Astrocyte of the cerebellum (primary cell): ENCODE results near the gene NPDC1.

Source experiments
- DNase-seq: peaks from one replicate; pipeline ENCODE4 v3.0.0-alpha.2; 2011; ENCODE audit warnings: low read depth
- H3K4me3 ChIP-seq: 2 replicates; pipeline ENCODE4 v1.5.1; 2011; ENCODE audit warnings: mild to moderate bottlenecking, low read depth, low read length, moderate library complexity
- CTCF ChIP-seq: IDR thresholded peaks from 2 replicates; pipeline ENCODE4 v1.5.1; 2012; ENCODE audit warnings: low read length, low read depth, moderate library complexity, mild to moderate bottlenecking; ENCODE audit errors: missing control alignments
- in situ Hi-C: cut with HindIII; loops from 2 replicates; pipeline ENCODE4 v1.10.0; 2017; ENCODE audit warnings: low sequenced_read_pairs

The NPDC1 gene

GRCh38 chr9:137051145-137051724, 5.3 kb upstream of the NPDC1 start:
- no peak for TF ChIP-seq CTCF
- no peak for DNase-seq
- in situ Hi-C loops = no loop called here
- H3K4me3 ChIP-seq = no peak overlapping the region

DNA sequence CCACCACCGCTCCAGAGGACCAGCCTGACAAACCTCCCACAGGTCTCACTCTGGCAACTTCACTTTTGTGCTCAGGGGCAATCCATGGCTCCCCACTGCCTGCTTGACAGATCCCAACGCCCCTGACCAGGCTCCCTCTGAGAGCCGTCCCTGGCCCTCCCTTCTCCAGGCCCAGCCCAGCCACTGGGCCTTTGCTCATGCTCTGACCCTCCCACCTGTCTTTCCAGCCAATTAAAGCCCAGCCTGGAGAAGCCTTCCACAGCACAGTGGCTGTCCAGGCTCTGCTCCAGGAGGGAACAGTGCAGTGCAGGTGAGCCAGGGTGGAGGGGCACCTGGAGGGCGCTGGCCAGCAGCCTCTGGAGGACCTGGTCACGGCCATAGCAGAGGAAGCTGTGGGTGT, 4.6 kb upstream of the NPDC1 start:
- no peak overlapping the region for H3K4me3 ChIP-seq
- in situ Hi-C loops = no loop called here
- TF ChIP-seq CTCF = no peak
- no peak for DNase-seq

- in situ Hi-C loops = loop anchor here (25.0 kb wide), 1 partner anchor 262 kb away; the partner anchor contains the start of genes CCDC183 and TMEM141
- H3K4me3 ChIP-seq = no peak overlapping the region
- no peak for DNase-seq
- peak; percentile 47 for TF ChIP-seq CTCF
Measured at GRCh38 chr9:137049544-137050449, 3.8 kb upstream of the NPDC1 start.

DNA sequence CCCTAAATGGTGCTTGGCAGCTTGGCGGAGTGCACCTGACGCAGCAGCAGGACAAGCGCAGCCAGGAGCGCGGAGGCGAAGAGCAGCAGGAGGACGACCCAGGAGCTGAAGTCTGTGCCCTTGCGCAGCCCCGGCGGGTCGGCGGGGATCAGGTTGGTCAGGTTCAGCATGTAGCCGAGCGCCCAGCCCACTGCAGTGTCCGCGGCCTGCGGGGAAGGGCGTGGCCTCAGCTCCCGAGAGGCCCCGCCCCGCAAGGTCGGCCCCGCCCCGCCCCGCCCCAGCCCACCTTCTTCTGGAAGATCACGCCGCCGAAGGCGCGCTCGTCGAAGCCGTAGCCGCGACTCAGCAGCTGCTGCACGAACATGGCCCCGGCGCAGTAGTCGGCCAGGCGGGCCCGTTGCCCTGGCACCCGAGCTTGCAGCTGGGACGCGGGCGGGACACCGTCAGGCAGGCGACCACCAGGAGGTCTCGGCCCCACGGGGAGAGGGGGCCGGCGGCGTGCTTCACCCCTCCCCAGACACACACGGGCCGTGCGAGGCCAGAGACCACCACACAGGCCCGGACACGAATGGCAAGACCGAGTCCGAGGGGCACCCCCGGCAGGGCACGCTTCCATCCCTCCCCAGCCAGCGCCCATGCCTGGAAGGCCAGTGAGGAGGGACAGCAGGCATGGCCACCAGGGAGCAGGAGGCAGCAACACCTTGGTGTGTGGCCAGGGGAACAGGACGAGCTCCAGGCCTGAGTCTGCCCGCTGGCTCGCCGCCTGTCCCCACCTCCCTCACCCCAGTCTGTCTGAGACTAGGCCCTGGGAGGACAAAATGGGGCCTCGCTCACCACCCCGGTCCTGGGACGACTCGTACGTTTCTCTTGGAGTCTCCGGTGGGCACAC, 2.9 kb upstream of the NPDC1 start:
- TF ChIP-seq CTCF = no peak
- in situ Hi-C loops = loop anchor here (25.0 kb wide), 1 partner anchor 262 kb away; the partner anchor contains the start of genes CCDC183 and TMEM141
- H3K4me3 ChIP-seq = no peak overlapping the region
- DNase-seq = no peak

- no peak for DNase-seq
- no peak for TF ChIP-seq CTCF
- H3K4me3 ChIP-seq = peak overlapping the region; percentile 52
- in situ Hi-C loops = loop anchor here (25.0 kb wide), 1 partner anchor 258 kb away; the partner anchor contains the start of genes CCDC183 and TMEM141
Measured at GRCh38 chr9:137045294-137046087, 486 bp downstream of the NPDC1 start.
